Gastrocnemius medialis (tissue), 4 donors: ENCODE measurements around the gene TRIM8.

Source experiments
- CTCF ChIP-seq, 5 experiments: fragments of 450-650 bp in 3 of 5; fragments of 200-600 bp in 2 of 5; sonication (generic) in 2 of 5; IDR thresholded peaks in 4 of 5; conservative IDR thresholded peaks in 1 of 5; 1 replicate in 4 of 5; 2 replicates in 1 of 5; pipeline ENCODE4 v1.5.1; 2016 to 2019; ENCODE audit warnings: antibody characterized with exemption in 5 of 5, mild to moderate bottlenecking in 3 of 5, moderate library complexity in 3 of 5
- POLR2A ChIP-seq, 2 donors: fragments of 450-650 bp; IDR thresholded peaks; one replicate each; pipeline ENCODE4 v1.6.1; 2017; ENCODE audit warnings: antibody characterized with exemption in 2 of 2, mild to moderate bottlenecking in 2 of 2, moderate library complexity in 2 of 2

- TF ChIP-seq CTCF (IDR thresholded peaks at IDR 0.05 in 4 of 5, conservative IDR thresholded peaks at IDR 0.05 in 1 of 5) (peak; percentile 32 to 73 (median 56)), POLR2A (IDR thresholded peaks at IDR 0.05) (no peak)
Observed at GRCh38 chr10:102678842-102679289, 34.6 kb downstream of the TRIM8 start.
